Progenitor cell of endocrine pancreas (in vitro differentiated cells): ENCODE data around the gene WWP2. TPM values are rescaled to one million over a fixed set of nuclear protein-coding genes. Genes with fewer than 3 reads are reported as not detected.

Experiments used
- DNase-seq: peaks from one replicate; pipeline ENCODE4 v3.0.0; 2021; ENCODE audit warnings: low spot score; ENCODE audit not compliant: unreplicated experiment
- H3K27ac Mint-ChIP-seq: 2 replicates; pipeline ENCODE4 v1.8.0; 2021; ENCODE audit warnings: mild to moderate bottlenecking, moderate library complexity, mixed read lengths
- H3K27me3 Mint-ChIP-seq: 2 replicates; pipeline ENCODE4 v1.8.0; 2021; ENCODE audit warnings: mixed read lengths
- H3K36me3 Mint-ChIP-seq: 2 replicates; pipeline ENCODE4 v1.8.0; 2022; ENCODE audit warnings: mixed read lengths; ENCODE audit not compliant: insufficient read depth
- H3K4me1 Mint-ChIP-seq: 2 replicates; pipeline ENCODE4 v1.8.0; 2021; ENCODE audit warnings: low read depth, mixed read lengths
- H3K4me3 Mint-ChIP-seq: 2 replicates; pipeline ENCODE4 v1.8.0; 2021; ENCODE audit warnings: low read depth, mild to moderate bottlenecking, moderate library complexity, mixed read lengths
- H3K9me3 Mint-ChIP-seq: 2 replicates; pipeline ENCODE4 v1.8.0; 2021; ENCODE audit warnings: low read depth, mixed read lengths
- total RNA-seq: library from RNA; stranded (reverse); gene quantifications from 2 replicates; pipeline ENCODE4 v1.2.1, GENCODE V29; 2021
- TF ChIP-seq, protein P1 (sequence below): fragments of 200-600 bp; sonication (generic); IDR thresholded peaks from one replicate; pipeline ENCODE4 v1.5.0; 2021; ENCODE audit warnings: antibody characterized with exemption, mild to moderate bottlenecking; ENCODE audit not compliant: unreplicated experiment

WWP2 gene
- total RNA-seq, 1 donor from 2014 or later: 62.3 TPM

- DNase-seq: no peak
- no peak overlapping the region for H3K4me3 Mint-ChIP-seq
- H3K9me3 Mint-ChIP-seq: no peaks in the 10 kb centered on the region
- H3K27me3 Mint-ChIP-seq: no peaks in the 10 kb centered on the region
- peaks cover 21% of the 10 kb centered on the region for H3K4me1 Mint-ChIP-seq
- H3K27ac Mint-ChIP-seq: peak overlapping the region; percentile 25
- no peaks in the 10 kb centered on the region for H3K36me3 Mint-ChIP-seq
- TF ChIP-seq, protein P1, sequence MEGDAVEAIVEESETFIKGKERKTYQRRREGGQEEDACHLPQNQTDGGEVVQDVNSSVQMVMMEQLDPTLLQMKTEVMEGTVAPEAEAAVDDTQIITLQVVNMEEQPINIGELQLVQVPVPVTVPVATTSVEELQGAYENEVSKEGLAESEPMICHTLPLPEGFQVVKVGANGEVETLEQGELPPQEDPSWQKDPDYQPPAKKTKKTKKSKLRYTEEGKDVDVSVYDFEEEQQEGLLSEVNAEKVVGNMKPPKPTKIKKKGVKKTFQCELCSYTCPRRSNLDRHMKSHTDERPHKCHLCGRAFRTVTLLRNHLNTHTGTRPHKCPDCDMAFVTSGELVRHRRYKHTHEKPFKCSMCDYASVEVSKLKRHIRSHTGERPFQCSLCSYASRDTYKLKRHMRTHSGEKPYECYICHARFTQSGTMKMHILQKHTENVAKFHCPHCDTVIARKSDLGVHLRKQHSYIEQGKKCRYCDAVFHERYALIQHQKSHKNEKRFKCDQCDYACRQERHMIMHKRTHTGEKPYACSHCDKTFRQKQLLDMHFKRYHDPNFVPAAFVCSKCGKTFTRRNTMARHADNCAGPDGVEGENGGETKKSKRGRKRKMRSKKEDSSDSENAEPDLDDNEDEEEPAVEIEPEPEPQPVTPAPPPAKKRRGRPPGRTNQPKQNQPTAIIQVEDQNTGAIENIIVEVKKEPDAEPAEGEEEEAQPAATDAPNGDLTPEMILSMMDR: no peak
Observed at GRCh38 chr16:69829338-69829737, 67.2 kb downstream of the WWP2 start.

- TF ChIP-seq, protein P1: no peak
- Mint-ChIP-seq H3K27me3 (no peaks in the 10 kb centered on the region), H3K9me3 (no peaks in the 10 kb centered on the region), H3K4me3 (no peak overlapping the region), H3K36me3 (no peaks in the 10 kb centered on the region), H3K4me1 (peaks cover 21% of the 10 kb centered on the region), H3K27ac (peak overlapping the region; percentile 94)
- no peak for DNase-seq
Observed at GRCh38 chr16:69830146-69830533, 68.0 kb downstream of the WWP2 start.

GRCh38 chr16:69830534-69831211, 68.5 kb downstream of the WWP2 start:
- no peak overlapping the region for H3K4me3 Mint-ChIP-seq
- no peaks in the 10 kb centered on the region for H3K27me3 Mint-ChIP-seq
- H3K9me3 Mint-ChIP-seq: no peaks in the 10 kb centered on the region
- peaks cover 21% of the 10 kb centered on the region for H3K4me1 Mint-ChIP-seq
- TF ChIP-seq, protein P1: no peak
- H3K27ac Mint-ChIP-seq: peak overlapping the region; percentile 94
- no peak for DNase-seq
- H3K36me3 Mint-ChIP-seq: no peaks in the 10 kb centered on the region

DNA sequence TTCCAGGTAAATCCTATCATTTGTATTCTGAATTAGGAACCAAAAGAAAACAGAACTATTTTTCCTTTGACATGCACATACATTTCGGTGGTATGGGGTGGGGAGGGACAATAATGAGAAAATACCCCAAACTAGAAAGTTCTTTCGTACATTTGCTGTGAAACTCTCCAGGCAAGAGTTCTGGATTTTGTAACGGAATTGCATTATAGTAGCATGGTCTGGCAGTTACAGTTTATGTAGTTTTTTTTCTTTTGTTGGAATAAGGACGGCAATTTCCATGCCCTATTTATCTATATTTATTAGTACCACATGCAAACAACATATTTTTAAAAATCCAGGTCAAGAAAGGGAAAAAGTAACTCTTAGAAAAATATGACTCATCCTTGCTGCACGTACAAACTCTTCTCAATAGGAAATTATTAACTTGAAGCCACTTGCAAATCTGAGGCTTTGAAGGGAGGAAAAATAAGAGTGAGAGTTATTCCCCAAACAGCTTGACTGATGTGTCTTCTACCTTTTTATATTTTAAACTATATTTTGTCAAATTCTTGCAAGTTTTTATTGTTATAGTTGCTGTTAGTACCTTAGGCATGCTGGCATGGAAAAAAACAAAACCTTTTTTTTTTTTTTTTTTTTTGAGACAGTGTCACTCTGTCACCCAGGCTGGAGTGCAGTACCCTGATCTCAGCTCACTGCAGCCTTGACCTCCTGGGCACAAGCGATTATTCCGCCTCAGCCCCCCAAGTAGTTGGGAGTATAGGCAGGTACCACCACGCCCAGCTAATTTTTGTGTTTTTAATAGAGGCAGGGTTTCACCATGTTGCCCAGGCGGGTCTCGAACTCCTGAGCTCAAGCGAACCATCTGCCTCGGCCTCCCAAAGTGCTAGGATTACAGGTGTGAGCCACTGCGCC, 69.3 kb downstream of the WWP2 start:
- H3K4me1 Mint-ChIP-seq: peaks cover 21% of the 10 kb centered on the region
- H3K4me3 Mint-ChIP-seq: no peak overlapping the region
- no peaks in the 10 kb centered on the region for H3K9me3 Mint-ChIP-seq
- DNase-seq: no peak
- no peaks in the 10 kb centered on the region for H3K27me3 Mint-ChIP-seq
- H3K27ac Mint-ChIP-seq: peak overlapping the region; percentile 94
- H3K36me3 Mint-ChIP-seq: no peaks in the 10 kb centered on the region
- TF ChIP-seq, protein P1: no peak
